ENCODE data around the gene DXO.

DXO gene

GRCh38 chr6:31930962-31931361 lies 41.0 kb downstream of the DXO start:
- no peak for DNase-seq (ENCODE audit: low read depth, low spot score)

- no peak for DNase-seq (ENCODE audit: low read depth, low spot score)
Measured at GRCh38 chr6:31928672-31928939, 43.3 kb downstream of the DXO start.

- no peak for DNase-seq (ENCODE audit: low read depth, low spot score)
Measured at GRCh38 chr6:31927863-31928671, 43.9 kb downstream of the DXO start.

- DNase-seq (ENCODE audit: low read depth, low spot score): no peak
Measured at GRCh38 chr6:31927242-31927862, 44.6 kb downstream of the DXO start, which contains the start of gene C2. C2 (plus strand) TSS chr6:31927717; CDS start chr6:31927753, 36 bp downstream.

GRCh38 chr6:31922942-31923341 lies 49.0 kb downstream of the DXO start:
- DNase-seq (ENCODE audit: low read depth, low spot score): no peak

- DNase-seq (ENCODE audit: low read depth, low spot score): no peak
Measured at GRCh38 chr6:31920811-31921210, 51.1 kb downstream of the DXO start.

Measured in smooth muscle cell of the brain vasculature (primary cell).